ENCODE measurements around the gene KIAA0319L.
"Not testable (repeated sequence)": the region's sequence is repeated elsewhere in the genome, so short reads cannot be mapped to it uniquely, and the experiment has no call there.

The KIAA0319L gene

DNA sequence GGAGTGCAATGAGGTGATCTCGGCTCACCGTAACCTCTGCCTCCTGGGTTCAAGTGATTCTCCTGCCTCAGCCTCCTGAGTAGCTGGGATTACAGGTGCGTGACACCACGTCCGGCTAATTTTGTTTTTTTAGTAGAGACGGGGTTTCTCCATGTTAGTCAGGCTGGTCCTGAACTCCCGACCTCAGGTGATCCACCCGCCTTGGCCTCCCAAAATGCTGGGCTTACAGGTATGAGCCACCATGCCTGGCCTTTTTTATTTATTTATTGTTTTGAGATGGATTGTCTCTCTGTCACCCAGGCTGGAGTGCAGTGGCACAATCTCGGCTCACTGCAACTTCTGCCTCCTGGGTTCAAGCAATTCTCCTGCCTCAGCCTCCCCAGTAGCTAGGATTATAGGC, 24.4 kb upstream of the KIAA0319L start:
- not testable (repeated sequence) for DNase-seq (ENCODE audit: low read depth in 2 of 2, low spot score in 1 of 2)

GRCh38 chr1:35580949-35581388, 23.8 kb upstream of the KIAA0319L start:
- no peak for DNase-seq (ENCODE audit: low read depth in 2 of 2, low spot score in 1 of 2)

- peak; percentile 25 to 38 for DNase-seq (ENCODE audit: low read depth in 2 of 2, low spot score in 1 of 2)
These were observed 20.1 kb upstream of the KIAA0319L start for GRCh38 chr1:35577071-35577998.

DNA sequence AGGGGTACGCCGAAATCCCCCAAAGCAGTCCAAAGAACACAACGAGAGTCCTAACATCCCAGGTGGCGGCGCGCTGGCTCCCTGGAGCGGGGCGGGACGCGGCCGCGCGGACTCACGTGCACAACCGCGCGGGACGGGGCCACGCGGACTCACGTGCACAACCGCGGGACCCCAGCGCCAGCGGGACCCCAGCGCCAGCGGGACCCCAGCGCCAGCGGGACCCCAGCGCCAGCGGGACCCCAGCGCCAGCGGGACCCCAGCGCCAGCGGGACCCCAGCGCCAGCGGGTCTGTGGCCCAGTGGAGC, 19.5 kb upstream of the KIAA0319L start:
- not testable (repeated sequence) for DNase-seq (ENCODE audit: low read depth in 2 of 2, low spot score in 1 of 2)

DNA sequence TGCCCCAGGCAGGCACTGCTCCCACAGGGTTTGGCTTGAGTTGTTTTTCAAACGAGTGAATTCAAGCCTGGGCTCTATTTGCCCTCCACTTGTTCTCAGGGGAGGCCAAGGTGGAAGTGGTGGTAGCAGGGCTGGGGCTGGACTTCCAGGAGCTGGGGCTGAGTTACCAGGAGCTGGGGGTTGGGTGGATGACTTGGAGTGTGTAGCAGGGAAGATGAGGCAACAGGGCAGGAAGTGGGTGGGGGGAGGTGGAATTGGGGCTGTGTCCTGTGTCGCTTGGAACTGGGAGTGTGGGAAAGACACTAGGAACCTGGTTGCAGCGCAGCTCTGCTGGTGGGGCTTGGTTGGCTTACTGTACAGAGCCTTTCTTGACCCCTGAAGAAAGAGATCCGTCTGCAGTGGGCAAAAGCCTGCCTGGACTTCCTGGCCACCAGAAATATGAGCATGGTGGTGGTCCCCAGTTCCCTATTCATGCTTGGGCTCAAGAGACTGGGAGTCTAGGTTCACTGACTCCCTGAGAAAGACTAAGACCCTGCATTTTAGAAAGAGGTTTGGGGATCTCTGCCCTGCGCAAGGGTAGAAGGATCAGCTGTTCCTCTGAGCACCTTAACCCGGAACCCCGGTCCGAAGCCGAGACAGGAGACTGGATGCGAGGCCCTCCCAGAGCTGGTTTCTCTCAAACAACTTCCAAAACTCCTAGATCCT, 19.0 kb upstream of the KIAA0319L start:
- DNase-seq (ENCODE audit: low read depth in 2 of 2, low spot score in 1 of 2): no peak

GRCh38 chr1:35575416-35575958, 18.3 kb upstream of the KIAA0319L start:
- no peak for DNase-seq (ENCODE audit: low read depth in 2 of 2, low spot score in 1 of 2)

DNA sequence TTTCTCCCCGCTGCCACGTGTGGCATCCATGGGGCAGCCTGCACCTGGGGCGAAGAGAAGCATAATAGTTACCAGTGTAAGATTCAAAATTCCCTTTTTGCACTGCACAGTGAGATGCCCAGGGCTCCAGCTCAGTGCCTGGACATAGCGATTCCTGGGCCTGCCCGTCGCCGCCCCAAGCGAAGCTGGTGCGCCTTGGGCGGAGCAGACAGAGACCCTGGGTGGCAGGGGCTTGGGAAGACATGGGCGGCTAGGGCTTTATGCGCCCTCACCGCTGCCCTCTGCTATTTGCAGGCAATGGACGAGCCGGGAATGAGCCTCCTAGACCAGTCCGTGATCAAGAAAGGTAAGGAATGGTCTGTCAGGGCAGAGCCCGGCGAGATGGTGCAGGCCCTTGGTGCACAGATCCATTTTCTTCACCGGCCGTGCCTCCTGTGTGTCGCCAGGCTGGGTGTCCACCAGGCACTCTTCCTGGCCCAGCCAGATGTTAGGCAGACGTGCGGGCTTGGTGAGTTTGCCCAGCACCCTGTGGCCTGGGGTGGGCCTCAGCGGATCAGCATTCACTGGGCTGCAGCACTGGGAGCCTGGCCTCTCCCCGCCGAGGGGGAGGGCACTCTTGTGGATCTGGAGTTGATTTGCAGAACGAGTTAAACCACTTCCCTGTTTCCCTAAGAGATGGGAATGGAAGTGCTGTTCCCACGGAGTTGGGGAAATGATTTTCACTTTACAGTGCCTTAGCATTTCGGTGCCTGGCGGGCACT, 17.6 kb upstream of the KIAA0319L start:
- no peak for DNase-seq (ENCODE audit: low read depth in 2 of 2, low spot score in 1 of 2)

- no peak for DNase-seq (ENCODE audit: low read depth in 2 of 2, low spot score in 1 of 2)
These were observed 17.0 kb upstream of the KIAA0319L start for GRCh38 chr1:35574125-35574654.

- DNase-seq (ENCODE audit: low read depth in 2 of 2, low spot score in 1 of 2): no peak
These were observed 16.3 kb upstream of the KIAA0319L start, which contains the start of gene TFAP2E for GRCh38 chr1:35573198-35574124. TFAP2E (plus strand) TSS chr1:35573314; CDS start chr1:35573578, 264 bp downstream.

DNA sequence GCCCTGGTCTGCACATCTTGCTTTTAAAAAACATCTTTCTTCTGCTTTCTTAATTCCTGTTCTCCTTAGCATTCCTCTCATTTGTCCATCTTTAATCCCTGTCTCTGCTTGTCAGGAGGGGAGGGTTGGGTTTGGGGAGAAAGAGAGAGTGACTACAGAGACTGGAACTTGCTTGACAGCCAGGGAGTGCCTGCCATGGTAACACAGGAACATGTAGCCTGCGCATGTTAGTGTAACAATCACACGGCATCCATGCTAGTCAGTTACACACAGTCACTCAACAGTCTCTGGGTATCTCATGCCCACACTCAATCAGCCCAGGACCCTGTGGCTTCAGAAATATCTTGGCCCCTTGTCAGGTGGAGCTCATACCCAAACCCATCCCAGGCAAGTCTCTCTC, 15.1 kb upstream of the KIAA0319L start:
- no peak for DNase-seq (ENCODE audit: low read depth in 2 of 2, low spot score in 1 of 2)

DNA sequence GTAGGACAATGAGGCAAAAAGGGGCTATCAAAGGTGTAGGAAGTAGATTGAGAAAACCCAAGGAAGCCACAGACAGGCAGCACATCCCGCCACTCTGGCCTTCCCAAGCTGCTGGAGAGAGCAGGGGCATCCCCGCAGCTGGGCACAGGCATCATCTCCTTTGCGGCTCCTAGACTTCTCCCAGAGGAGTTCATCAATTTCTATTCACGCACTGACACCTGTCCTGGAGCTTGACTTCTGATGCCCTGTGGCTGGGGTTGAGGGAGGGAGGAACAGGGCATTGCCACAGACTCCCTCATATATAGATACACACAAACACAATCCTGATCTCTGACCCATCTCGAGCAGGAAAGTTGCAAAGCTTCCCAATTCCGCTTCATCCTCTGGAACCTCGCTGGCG, 14.1 kb upstream of the KIAA0319L start:
- DNase-seq (ENCODE audit: low read depth in 2 of 2, low spot score in 1 of 2): no peak

DNA sequence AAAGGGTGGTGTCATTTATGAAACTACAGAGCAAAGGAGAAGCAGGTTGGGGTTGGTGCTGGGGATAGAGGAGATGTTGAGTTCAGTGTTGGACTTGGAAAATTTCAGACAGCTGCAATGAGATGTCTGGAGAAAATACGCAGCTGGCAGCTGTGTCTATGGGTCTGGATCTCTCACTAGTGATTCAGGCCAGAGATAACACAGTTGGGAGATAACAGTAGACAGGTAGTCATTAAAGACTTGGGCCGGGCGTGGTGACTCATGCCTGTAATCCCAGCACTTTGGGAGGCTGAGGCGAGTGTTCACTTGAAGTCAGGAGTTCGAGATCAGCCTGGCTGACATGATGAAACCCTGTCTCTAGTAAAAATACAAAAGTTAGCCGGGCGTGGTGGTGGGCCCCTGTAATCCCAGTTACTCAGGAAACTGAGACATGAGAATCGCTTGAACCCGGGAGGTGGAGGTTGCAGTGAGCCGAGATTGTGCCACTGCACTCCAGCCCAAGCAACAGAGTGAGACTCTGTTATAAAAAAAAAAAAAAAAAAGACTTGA, 13.5 kb upstream of the KIAA0319L start:
- no peak for DNase-seq (ENCODE audit: low read depth in 2 of 2, low spot score in 1 of 2)

- no peak for DNase-seq (ENCODE audit: low read depth in 2 of 2, low spot score in 1 of 2)
These were observed 12.7 kb upstream of the KIAA0319L start for GRCh38 chr1:35569936-35570335.

DNA sequence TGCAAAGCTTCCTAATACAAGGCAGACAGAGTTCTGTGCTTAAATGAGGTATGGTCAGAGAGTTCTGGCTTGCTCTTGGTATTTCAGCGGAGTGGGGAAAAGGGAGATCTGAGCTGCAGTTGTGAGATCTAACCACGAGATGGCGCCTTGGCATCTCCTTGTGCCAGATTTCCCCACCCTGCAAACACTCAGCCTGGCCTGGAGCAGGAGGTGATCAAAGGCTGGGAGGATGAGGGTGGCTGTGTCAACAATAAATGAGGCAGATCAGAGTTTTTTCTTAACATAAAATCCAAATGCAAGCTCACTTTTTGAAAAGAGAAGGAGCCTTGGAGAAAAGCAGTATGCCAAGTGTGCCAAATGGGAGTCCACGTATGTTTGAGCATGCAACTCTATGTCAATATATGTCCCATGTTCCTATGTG, 11.8 kb upstream of the KIAA0319L start:
- peak; percentile 27 to 41 for DNase-seq (ENCODE audit: low read depth in 2 of 2, low spot score in 1 of 2)

GRCh38 chr1:35567947-35568558, 10.8 kb upstream of the KIAA0319L start:
- DNase-seq (ENCODE audit: low read depth in 2 of 2, low spot score in 1 of 2): no peak

GRCh38 chr1:35565742-35566133, 8.5 kb upstream of the KIAA0319L start:
- DNase-seq (ENCODE audit: low read depth in 2 of 2, low spot score in 1 of 2): no peak

DNA sequence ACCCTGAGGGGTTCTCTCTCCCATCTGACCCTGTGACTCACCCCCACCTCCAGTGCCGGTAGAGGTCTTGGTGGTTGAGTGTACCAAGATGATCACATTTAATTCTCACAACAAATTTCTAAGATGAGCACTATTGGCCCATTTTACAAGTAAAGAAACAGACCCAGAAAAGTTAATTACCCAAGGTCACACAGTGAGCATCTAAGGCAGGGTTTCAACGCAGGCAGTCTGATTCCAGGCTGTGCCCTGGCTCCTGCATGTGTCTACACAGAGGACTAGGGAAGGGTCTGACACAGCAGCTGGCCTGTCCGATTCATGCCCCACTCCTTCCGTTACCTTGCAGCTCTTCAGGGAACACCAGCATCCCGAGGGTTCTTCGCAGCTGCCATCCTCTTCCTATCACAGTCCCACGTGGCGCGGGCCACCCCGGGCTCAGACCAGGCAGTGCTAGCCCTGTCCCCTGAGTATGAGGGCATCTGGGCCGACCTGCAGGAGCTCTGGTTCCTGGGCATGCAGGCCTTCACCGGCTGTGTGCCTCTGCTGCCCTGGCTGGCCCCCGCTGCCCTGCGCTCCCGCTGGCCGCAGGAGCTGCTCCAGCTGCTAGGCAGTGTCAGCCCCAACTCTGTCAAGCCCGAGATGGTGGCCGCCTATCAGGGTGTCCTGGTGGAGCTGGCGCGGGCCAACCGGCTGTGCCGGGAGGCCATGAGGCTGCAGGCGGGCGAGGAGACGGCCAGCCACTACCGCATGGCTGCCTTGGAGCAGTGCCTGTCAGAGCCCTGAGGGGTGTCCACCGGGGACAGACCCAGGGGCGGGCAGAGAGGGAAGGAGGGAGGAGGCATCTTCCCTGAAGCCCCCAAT, 7.9 kb upstream of the KIAA0319L start:
- no peak for DNase-seq (ENCODE audit: low read depth in 2 of 2, low spot score in 1 of 2)

Measured in stimulated activated CD8-positive, alpha-beta memory T cell treated with anti-CD3 and anti-CD28 coated beads, Interleukin-4, amount 100 ng/mL, for 4 hours (primary cell).